H1 (cell line): ENCODE data around the gene TRDMT1. TPM values are rescaled to one million over a fixed set of nuclear protein-coding genes. Genes with fewer than 3 reads are reported as not detected.

ENCODE experiments used
- CTCF ChIA-PET: fragments of 300-600 bp; sonication (Branson Sonifier 250); formaldehyde crosslinking; loops from one replicate; lab custom pipeline; 2021; ENCODE audit not compliant: partially characterized antibody; lab: Charles Lee
- POLR2A ChIA-PET: fragments of 300-600 bp; sonication (Branson Sonifier 250); formaldehyde crosslinking; loops from one replicate; lab custom pipeline; 2021; ENCODE audit warnings: inconsistent platforms; ENCODE audit not compliant: partially characterized antibody; lab: Charles Lee
- DNase-seq, 2 experiments: peaks; one replicate each; pipeline versions ENCODE4 v3.0.0 to v3.0.0-alpha.2; 2010 to 2022; ENCODE audit warnings: low spot score in 2 of 2, low read depth in 1 of 2, mixed read lengths in 1 of 2
- FAIRE-seq: peaks from 2 replicates; lab custom pipeline; 2011; peaks lifted over from hg19 to GRCh38; lab: Jason Lieb, UNC
- H2AFZ ChIP-seq: 2 replicates; pipeline ENCODE4 v1.8.1; 2012; ENCODE audit warnings: low read length, inconsistent platforms
- H2AK5ac ChIP-seq: 2 replicates; pipeline ENCODE4 v1.6.1; 2013; ENCODE audit warnings: low read depth, low read length
- H2BK120ac ChIP-seq: replicated peaks from 2 replicates; pipeline ENCODE3; 2013; ENCODE audit warnings: low read depth, low read length, inconsistent platforms
- H2BK12ac ChIP-seq: 2 replicates; pipeline ENCODE4 v1.6.1; 2013; ENCODE audit warnings: low read depth, low read length
- H2BK15ac ChIP-seq: 2 replicates; pipeline ENCODE4 v1.6.1; 2013; ENCODE audit warnings: low read length
- H2BK20ac ChIP-seq: 2 replicates; pipeline ENCODE4 v1.6.1; 2013; ENCODE audit warnings: low read length
- H2BK5ac ChIP-seq: 2 replicates; pipeline ENCODE4 v1.6.1; 2013; ENCODE audit warnings: low read depth, low read length
- H3K14ac ChIP-seq: 2 replicates; pipeline ENCODE4 v1.6.1; 2013; ENCODE audit warnings: inconsistent platforms; ENCODE audit not compliant: insufficient read length
- H3K18ac ChIP-seq: 2 replicates; pipeline ENCODE4 v1.6.1; 2013; ENCODE audit warnings: low read length; ENCODE audit errors: extremely low read depth
- H3K23ac ChIP-seq: 2 replicates; pipeline ENCODE4 v1.6.1; 2013; ENCODE audit warnings: inconsistent platforms; ENCODE audit not compliant: insufficient read length
- H3K23me2 ChIP-seq: 2 replicates; pipeline ENCODE4 v1.6.1; 2013; ENCODE audit warnings: low read depth, low read length
- H3K27ac ChIP-seq: 2 replicates; pipeline ENCODE4 v1.6.1; 2011; ENCODE audit warnings: low read depth, low read length, inconsistent platforms
- H3K27me3 ChIP-seq, 4 experiments: replicated peaks in 1 of 4; 1 replicate in 1 of 4; 2 replicates in 3 of 4; pipeline versions ENCODE4 v1.6.1 to v1.8.1; 2011 to 2013; ENCODE audit warnings: low read length in 3 of 4, mild to moderate bottlenecking in 3 of 4, inconsistent platforms in 2 of 4, mixed read lengths in 2 of 4, moderate library complexity in 1 of 4; ENCODE audit not compliant: control insufficient read depth in 3 of 4, insufficient read depth in 3 of 4; ENCODE audit errors: extremely low read depth in 1 of 4
- H3K36me3 ChIP-seq, 4 experiments: 2 replicates each; pipeline versions ENCODE4 v1.6.1 to v1.8.1; 2011 to 2013; ENCODE audit warnings: mild to moderate bottlenecking in 4 of 4, low read length in 3 of 4, moderate library complexity in 2 of 4, control low read depth in 1 of 4, inconsistent platforms in 1 of 4; ENCODE audit not compliant: insufficient read depth in 4 of 4, control insufficient read depth in 2 of 4
- H3K4ac ChIP-seq: replicated peaks from 2 replicates; pipeline ENCODE3; 2013; ENCODE audit warnings: low read length, low read depth, mixed read lengths, inconsistent platforms; ENCODE audit not compliant: insufficient read length
- H3K4me1 ChIP-seq, 4 experiments: replicated peaks in 1 of 4; 1 replicate in 1 of 4; 2 replicates in 3 of 4; pipeline versions ENCODE4 v1.6.1 to v1.8.1; 2011 to 2013; ENCODE audit warnings: low read length in 3 of 4, inconsistent platforms in 2 of 4, mixed read lengths in 1 of 4; ENCODE audit not compliant: insufficient read depth in 4 of 4, control insufficient read depth in 3 of 4
- H3K4me2 ChIP-seq, 2 experiments: 2 replicates each; pipeline versions ENCODE4 v1.6.1 to v1.8.1; 2011 to 2013; ENCODE audit warnings: low read depth in 2 of 2, low read length in 2 of 2, control low read depth in 1 of 2, inconsistent platforms in 1 of 2, mild to moderate bottlenecking in 1 of 2; ENCODE audit not compliant: insufficient read depth in 1 of 2
- H3K4me3 ChIP-seq, 4 experiments: fragments of 200-600, 300-600 bp in 1 of 4; sonication (generic), shearing (Covaris generic), sonication (Bioruptor Twin) in 1 of 4; 2 replicates each; pipeline versions ENCODE4 v1.5.1 to v1.8.1; 2011 to 2016; ENCODE audit warnings: low read length in 4 of 4, low read depth in 3 of 4, control low read depth in 2 of 4, inconsistent platforms in 2 of 4, mild to moderate bottlenecking in 2 of 4, mixed read lengths in 1 of 4, moderate library complexity in 1 of 4; ENCODE audit not compliant: insufficient read depth in 2 of 4; ENCODE audit errors: extremely low read depth in 1 of 4
- H3K56ac ChIP-seq: replicated peaks from 2 replicates; pipeline ENCODE3; 2013; ENCODE audit warnings: low read depth, mild to moderate bottlenecking, mixed read lengths, low read length, inconsistent platforms; ENCODE audit not compliant: insufficient read length
- H3K79me1 ChIP-seq: 2 replicates; pipeline ENCODE4 v1.6.1; 2013; ENCODE audit warnings: low read depth, low read length, control low read depth
- H3K79me2 ChIP-seq, 2 experiments: 2 replicates each; pipeline versions ENCODE4 v1.6.1 to v1.8.1; 2012 to 2013; ENCODE audit warnings: low read length in 2 of 2, mild to moderate bottlenecking in 2 of 2, inconsistent platforms in 1 of 2; ENCODE audit not compliant: insufficient read depth in 2 of 2, control insufficient read depth in 1 of 2
- H3K9ac ChIP-seq, 4 experiments: replicated peaks in 1 of 4; 1 replicate in 1 of 4; 2 replicates in 3 of 4; pipeline versions ENCODE4 v1.6.1 to v1.8.1; 2011 to 2013; ENCODE audit warnings: low read depth in 3 of 4, low read length in 3 of 4, control low read depth in 2 of 4, mild to moderate bottlenecking in 2 of 4, moderate library complexity in 2 of 4, inconsistent platforms in 1 of 4; ENCODE audit errors: extremely low read depth in 1 of 4
- H3K9me3 ChIP-seq, 2 experiments: 2 replicates each; pipeline versions ENCODE4 v1.6.1 to v1.8.1; 2012 to 2013; ENCODE audit warnings: mild to moderate bottlenecking in 2 of 2, moderate library complexity in 2 of 2, control low read depth in 1 of 2, inconsistent platforms in 1 of 2, low read depth in 1 of 2, low read length in 1 of 2, mixed read lengths in 1 of 2; ENCODE audit not compliant: insufficient read depth in 2 of 2
- H4K20me1 ChIP-seq, 2 experiments: replicated peaks in 1 of 2; 2 replicates each; pipeline versions ENCODE3 to v1.8.1; 2011 to 2013; ENCODE audit warnings: inconsistent platforms in 2 of 2, low read length in 2 of 2, mild to moderate bottlenecking in 1 of 2; ENCODE audit not compliant: insufficient read depth in 2 of 2, control insufficient read depth in 1 of 2
- H4K5ac ChIP-seq: 2 replicates; pipeline ENCODE4 v1.6.1; 2013; ENCODE audit warnings: low read length, low read depth, mixed read lengths, inconsistent platforms; ENCODE audit not compliant: insufficient read length
- H4K8ac ChIP-seq: 2 replicates; pipeline ENCODE4 v1.8.0; 2013; ENCODE audit warnings: mild to moderate bottlenecking, moderate library complexity, low read length, inconsistent platforms; ENCODE audit not compliant: insufficient read depth; ENCODE audit errors: extremely low read depth
- H4K91ac ChIP-seq: replicated peaks from 2 replicates; pipeline ENCODE3; 2013; ENCODE audit warnings: low read length, mixed read lengths, inconsistent platforms; ENCODE audit not compliant: insufficient read length
- ATF3 ChIP-seq: IDR thresholded peaks from 2 replicates; pipeline ENCODE4 v1.6.1; 2011; ENCODE audit warnings: low read depth, mild to moderate bottlenecking, low read length; ENCODE audit not compliant: insufficient read depth
- BACH1 ChIP-seq: IDR thresholded peaks from 2 replicates; pipeline ENCODE4 v1.6.1; 2012; ENCODE audit warnings: low read length, improper control_type of control experiment
- CHD2 ChIP-seq: IDR thresholded peaks from 2 replicates; pipeline ENCODE4 v1.6.1; 2012; ENCODE audit warnings: low read length, improper control_type of control experiment
- CTCF ChIP-seq, 3 experiments: IDR thresholded peaks; 1 replicate in 2 of 3; 2 replicates in 1 of 3; pipeline versions ENCODE4 v1.5.1 to v1.6.1; 2011; ENCODE audit warnings: low read length in 3 of 3, mild to moderate bottlenecking in 3 of 3, inconsistent platforms in 2 of 3, low read depth in 1 of 3, moderate library complexity in 1 of 3; ENCODE audit not compliant: insufficient read depth in 1 of 3; ENCODE audit errors: control extremely low read depth in 1 of 3
- NRF1 ChIP-seq: IDR thresholded peaks from 2 replicates; pipeline ENCODE4 v1.6.1; 2011; ENCODE audit warnings: mild to moderate bottlenecking, low read depth, low read length, improper control_type of control experiment
- PHF8 ChIP-seq: fragments of 200-600 bp; sonication (generic); conservative IDR thresholded peaks from 2 replicates; pipeline ENCODE4 v1.7.1; 2012; ENCODE audit warnings: low read depth, mild to moderate bottlenecking, inconsistent platforms, low read length, moderate library complexity
- SIN3A ChIP-seq, 2 experiments: IDR thresholded peaks in 1 of 2; conservative IDR thresholded peaks in 1 of 2; 2 replicates each; pipeline ENCODE4 v1.6.1; 2011 to 2012; ENCODE audit warnings: low read length in 2 of 2, improper control_type of control experiment in 1 of 2, low read depth in 1 of 2, mild to moderate bottlenecking in 1 of 2
- SP2 ChIP-seq: IDR thresholded peaks from 2 replicates; pipeline ENCODE4 v1.6.1; 2012; ENCODE audit warnings: mild to moderate bottlenecking, low read length, inconsistent platforms
- TEAD4 ChIP-seq: IDR thresholded peaks from 2 replicates; pipeline ENCODE4 v1.6.1; 2012; ENCODE audit warnings: low read depth, low read length, inconsistent platforms, mixed read lengths
- WGBS, 2 experiments: shearing (Covaris generic) in 1 of 2; methylation state at CpG; one replicate each; pipeline versions ENCODE4 v1.1.6 to v1.1.7; 2013 to 2015; ENCODE audit warnings: low lambda C conversion rate in 2 of 2, mixed read lengths in 2 of 2, inconsistent platforms in 1 of 2, low coverage in 1 of 2, missing lambda C conversion rate in 1 of 2; ENCODE audit not compliant: insufficient replicate concordance in 2 of 2, insufficient coverage in 1 of 2, insufficient read length in 1 of 2; ENCODE audit errors: extremely low coverage in 1 of 2, missing lambda C conversion rate in 1 of 2; 5-methylcytosine and 5-hydroxymethylcytosine counted together
- polyA plus RNA-seq, 7 experiments: library from polyadenylated mRNA; depleted of rRNA in 3 of 7; stranded (reverse) in 5 of 7; unstranded in 2 of 7; fragments of >200 nt in 5 of 7; fragments of 200-250 nt in 2 of 7; gene quantifications; 1 replicate in 5 of 7; 2 replicates in 1 of 7; 4 replicates in 1 of 7; pipeline versions ENCODE4 v1.2.1 to v1.2.3, GENCODE V29; 2011 to 2013; ENCODE audit warnings: missing spikeins in 2 of 7, mixed read lengths in 2 of 7
- total RNA-seq: library from RNA; stranded (reverse); fragmentation: NEBNext Ultra II Directional; extraction: Animal tissue kit (Norgen Biotek cat#: 25700); gene quantifications from 2 replicates; pipeline ENCODE4 v1.2.1, GENCODE V29; 2021

The TRDMT1 gene
- total and polyA plus RNA-seq, 2 of the 8 experiments (the other 6 are each of a cell fraction or from before 2014, with no cell fraction given): 7.4 to 21.4 TPM

GRCh38 chr10:17237915-17238444, 36.5 kb upstream of the TRDMT1 start:
- H2BK20ac ChIP-seq: no peak overlapping the region
- ChIA-PET POLR2A (interaction anchor here (0.8 to 1.9 kb wide), 3 partner anchors 10 to 37 kb away, joined by 3 to 6 read pairs (median 4); partner anchors contain the start of gene VIM), CTCF (interaction anchor here (0.9 to 1.4 kb wide), 3 partner anchors 8 to 347 kb away, joined by 3 to 5 read pairs (median 3); no protein-coding TSS in a partner anchor)
- no peak overlapping the region for H2BK12ac ChIP-seq
- no peaks in the 10 kb centered on the region for H3K79me2 ChIP-seq
- H4K20me1 ChIP-seq: no peaks in the 10 kb centered on the region
- no peak overlapping the region for H3K23ac ChIP-seq
- WGBS, 2 experiments: 88% methylated on average over 4 of the region's 4 CpGs; no CpG with 5 or more reads in 1 of the 2 experiments
- no peak overlapping the region for H4K8ac ChIP-seq
- TF ChIP-seq NRF1: no peak
- no peak for TF ChIP-seq PHF8
- TF ChIP-seq TEAD4: no peak
- no peak for TF ChIP-seq CHD2
- TF ChIP-seq BACH1: no peak
- no peak for TF ChIP-seq SIN3A (conservative IDR thresholded peaks at IDR 0.05 in 1 of 2, IDR thresholded peaks at IDR 0.05 in 1 of 2; ENCODE audit: low read depth in 1 of 2, low read length in 2 of 2)
- no peak for TF ChIP-seq ATF3
- no peak for TF ChIP-seq CTCF (IDR thresholded peaks at IDR 0.05; ENCODE audit: control extremely low read depth in 1 of 3, insufficient read depth in 1 of 3, low read depth in 1 of 3, low read length in 3 of 3)
- TF ChIP-seq SP2: no peak
- TF ChIP-seq, all 59 proteins: peak for 0
- H3K27me3 ChIP-seq: no peaks in the 10 kb centered on the region
- no peak overlapping the region for H2AK5ac ChIP-seq
- DNase-seq: no peak
- no peaks in the 10 kb centered on the region for H3K23me2 ChIP-seq
- no peak overlapping the region for H4K91ac ChIP-seq
- H3K79me1 ChIP-seq: no peaks in the 10 kb centered on the region
- H2AFZ ChIP-seq: no peak overlapping the region
- H3K4me2 ChIP-seq: no peak overlapping the region
- no peak overlapping the region for H2BK5ac ChIP-seq
- no peak overlapping the region for H4K5ac ChIP-seq
- H3K56ac ChIP-seq: no peak overlapping the region
- no peak for FAIRE-seq
- no peak overlapping the region for H3K14ac ChIP-seq
- H3K9me3 ChIP-seq: no peaks in the 10 kb centered on the region
- no peak overlapping the region for H3K4me3 ChIP-seq
- no peak overlapping the region for H2BK120ac ChIP-seq
- no peak overlapping the region for H3K18ac ChIP-seq
- H3K36me3 ChIP-seq: peaks cover 6 to 50% (median 42%) of the 10 kb centered on the region in 4 experiments
- H3K4me1 ChIP-seq: no peaks in the 10 kb centered on the region
- no peak overlapping the region for H3K9ac ChIP-seq
- no peak overlapping the region for H3K27ac ChIP-seq
- H2BK15ac ChIP-seq: no peak overlapping the region
- H3K4ac ChIP-seq: no peak overlapping the region
